Astrocyte of the cerebellum (primary cell): ENCODE measurements around the gene JARID2.

Experiments
- DNase-seq: peaks from one replicate; pipeline ENCODE4 v3.0.0-alpha.2; 2011; ENCODE audit warnings: low read depth
- H3K4me3 ChIP-seq: 2 replicates; pipeline ENCODE4 v1.5.1; 2011; ENCODE audit warnings: mild to moderate bottlenecking, low read depth, low read length, moderate library complexity
- CTCF ChIP-seq: IDR thresholded peaks from 2 replicates; pipeline ENCODE4 v1.5.1; 2012; ENCODE audit warnings: low read length, low read depth, moderate library complexity, mild to moderate bottlenecking; ENCODE audit errors: missing control alignments
- in situ Hi-C: cut with HindIII; loops from 2 replicates; pipeline ENCODE4 v1.10.0; 2017; ENCODE audit warnings: low sequenced_read_pairs

The JARID2 gene

GRCh38 chr6:15512721-15513120, 266.9 kb downstream of the JARID2 start:
- no peak overlapping the region for H3K4me3 ChIP-seq
- no peak for TF ChIP-seq CTCF
- in situ Hi-C loops, result no loop called here
- DNase-seq, result no peak

GRCh38 chr6:15513131-15513771, 267.4 kb downstream of the JARID2 start:
- no peak overlapping the region for H3K4me3 ChIP-seq
- TF ChIP-seq CTCF, result no peak
- in situ Hi-C loops, result no loop called here
- no peak for DNase-seq

GRCh38 chr6:15513801-15514711, 268.2 kb downstream of the JARID2 start:
- in situ Hi-C loops, result no loop called here
- H3K4me3 ChIP-seq, result no peak overlapping the region
- TF ChIP-seq CTCF, result no peak
- DNase-seq, result no peak

GRCh38 chr6:15515226-15515625, 269.4 kb downstream of the JARID2 start:
- in situ Hi-C loops, result no loop called here
- no peak overlapping the region for H3K4me3 ChIP-seq
- DNase-seq, result no peak
- TF ChIP-seq CTCF, result no peak

GRCh38 chr6:15515660-15516375, 269.9 kb downstream of the JARID2 start:
- TF ChIP-seq CTCF, result no peak
- DNase-seq, result no peak
- in situ Hi-C loops, result no loop called here
- H3K4me3 ChIP-seq, result no peak overlapping the region

GRCh38 chr6:15516378-15516777, 270.5 kb downstream of the JARID2 start:
- H3K4me3 ChIP-seq, result no peak overlapping the region
- in situ Hi-C loops, result no loop called here
- no peak for DNase-seq
- no peak for TF ChIP-seq CTCF
